GM18520 (cell line): ENCODE data around the gene PITPNM1.

Experiments
- ATAC-seq: cut with Tn5 transposase; IDR thresholded peaks from one replicate; pipeline ENCODE4 v1.9.1; 2021; ENCODE audit not compliant: unreplicated experiment

The PITPNM1 gene

GRCh38 chr11:67445515-67445914 is 59.6 kb downstream of the PITPNM1 start:
- no peak for ATAC-seq

- ATAC-seq, result no peak
These were observed 62.4 kb downstream of the PITPNM1 start for GRCh38 chr11:67442504-67443404.
